ENCODE data around the gene PPM1H.
"Not testable (repeated sequence)": the region's sequence is repeated elsewhere in the genome, so short reads cannot be mapped to it uniquely, and the experiment has no call there.

The PPM1H gene

DNA sequence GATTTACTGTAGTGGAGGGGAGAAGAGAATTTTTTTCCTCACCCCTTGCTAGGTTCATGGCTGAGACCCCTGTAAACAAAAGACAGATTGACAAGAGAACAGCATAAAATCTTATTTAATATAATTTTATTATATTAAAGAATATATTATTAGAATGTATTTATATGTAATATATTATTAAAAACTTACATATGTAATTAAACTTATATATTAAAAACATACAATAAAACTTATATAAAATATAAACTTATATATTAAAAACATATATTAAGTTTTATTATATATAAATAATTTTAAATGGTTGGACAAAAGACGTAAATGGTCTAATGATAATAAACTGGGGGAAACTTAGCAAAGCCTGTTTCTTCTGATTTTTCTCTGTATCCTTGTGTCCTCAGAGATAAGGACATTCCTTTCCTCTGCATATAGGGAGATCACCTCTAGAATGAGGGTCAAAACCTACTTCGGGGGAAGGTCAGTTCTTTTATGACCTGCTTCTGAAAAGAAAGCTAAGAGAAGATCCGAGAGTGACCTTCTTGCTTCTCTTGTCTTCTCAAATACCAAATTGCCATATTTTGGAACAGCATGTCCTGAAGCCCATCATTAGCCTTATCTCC lies 8.9 kb upstream of the PPM1H start:
- no peak for DNase-seq

DNA sequence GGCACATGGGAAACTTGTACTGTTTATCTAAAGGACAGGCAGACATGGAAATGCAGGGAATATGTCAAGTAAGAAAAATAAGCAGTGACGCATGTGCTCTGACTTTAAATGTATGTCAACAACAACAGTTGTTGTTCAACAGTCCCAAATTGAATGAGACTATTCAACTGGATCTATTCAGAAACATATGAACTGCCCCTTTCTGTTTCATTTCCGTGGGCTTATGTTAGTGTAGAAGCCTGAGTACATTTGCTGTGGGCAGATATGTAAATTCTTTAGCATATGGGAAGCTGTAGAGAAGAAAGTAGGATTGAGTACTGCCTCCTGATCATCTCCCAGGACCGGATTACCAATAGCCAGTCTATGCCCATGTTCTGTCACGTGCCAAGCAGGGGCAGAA lies 7.4 kb upstream of the PPM1H start:
- DNase-seq, result not testable (repeated sequence)

DNA sequence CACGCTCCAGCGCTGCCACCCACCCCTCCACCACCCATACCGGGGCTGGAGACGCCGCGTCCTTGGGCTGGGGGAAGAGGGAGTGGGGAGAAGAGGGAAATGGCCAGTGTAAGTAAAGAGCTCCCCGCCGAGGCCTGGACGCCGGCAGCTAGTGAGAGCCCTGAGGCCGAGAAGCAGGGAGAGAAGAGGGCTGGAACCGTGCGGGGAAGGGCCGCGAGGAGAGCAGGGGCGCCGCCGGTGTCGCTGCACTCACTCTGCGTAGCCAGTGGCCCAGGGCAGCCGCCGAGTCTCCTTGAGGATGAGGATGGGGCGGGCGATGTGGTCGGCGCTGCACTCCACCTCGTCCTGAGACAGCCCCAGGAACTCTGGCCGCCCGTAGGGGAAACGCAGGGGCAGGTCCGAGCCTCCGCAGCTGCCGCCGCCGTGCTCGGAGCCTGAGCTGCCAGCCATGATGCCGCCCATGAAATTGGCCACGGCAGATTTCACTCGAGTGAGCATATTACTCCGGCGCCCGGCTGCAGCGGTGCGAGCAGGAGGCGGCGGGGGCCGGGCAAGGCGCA lies 631 bp downstream of the PPM1H start:
- peak; percentile 14 for DNase-seq

DNA sequence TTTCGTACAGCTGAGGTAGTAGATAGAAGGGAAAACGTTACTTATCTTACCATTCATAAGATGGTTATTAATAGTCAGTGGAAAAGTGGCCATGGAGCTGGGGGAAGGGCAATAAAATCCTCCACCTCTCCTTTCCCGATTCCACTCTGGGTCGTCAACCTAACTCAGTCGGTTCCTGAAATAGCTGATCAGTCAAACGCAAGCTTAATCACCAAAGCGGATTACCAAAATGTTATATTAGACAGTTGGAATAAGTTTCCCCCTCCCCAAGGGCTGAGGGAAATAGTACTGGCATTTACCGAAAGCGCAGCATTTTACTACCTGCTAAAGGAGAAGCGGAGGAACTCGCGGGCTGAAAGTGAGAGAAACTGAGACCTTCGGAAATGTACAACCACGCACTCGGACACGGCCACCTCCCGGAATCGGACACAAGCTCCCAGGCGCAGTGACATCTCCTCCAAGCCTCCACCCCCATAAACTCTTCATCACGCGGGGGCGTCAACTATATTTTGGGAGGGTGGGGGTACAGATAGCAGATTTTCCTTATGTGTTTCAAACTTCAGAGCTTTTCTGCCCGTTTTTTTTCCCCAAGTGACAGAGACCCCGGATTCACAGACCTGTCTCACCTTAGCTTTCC lies 1.2 kb downstream of the PPM1H start:
- no peak for DNase-seq

DNA sequence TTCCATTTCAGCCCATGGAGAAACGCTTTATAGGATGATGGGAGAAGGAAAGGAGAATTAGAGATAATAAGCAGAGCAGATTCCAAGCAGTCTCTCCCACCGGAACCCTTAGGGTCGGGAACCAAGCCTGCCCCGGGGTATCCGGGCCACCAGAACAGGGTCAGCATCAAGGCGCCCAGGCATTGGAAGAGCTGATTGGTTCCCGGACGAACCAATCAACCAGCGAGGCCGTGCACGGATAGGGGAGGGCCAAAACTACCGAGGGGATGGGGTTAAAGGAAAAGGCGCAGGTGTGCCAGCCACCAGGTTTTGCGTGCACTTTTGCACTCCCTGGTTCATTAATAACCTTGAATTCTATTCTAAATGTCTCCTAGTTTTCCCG lies 1.7 kb downstream of the PPM1H start:
- DNase-seq, result no peak

DNA sequence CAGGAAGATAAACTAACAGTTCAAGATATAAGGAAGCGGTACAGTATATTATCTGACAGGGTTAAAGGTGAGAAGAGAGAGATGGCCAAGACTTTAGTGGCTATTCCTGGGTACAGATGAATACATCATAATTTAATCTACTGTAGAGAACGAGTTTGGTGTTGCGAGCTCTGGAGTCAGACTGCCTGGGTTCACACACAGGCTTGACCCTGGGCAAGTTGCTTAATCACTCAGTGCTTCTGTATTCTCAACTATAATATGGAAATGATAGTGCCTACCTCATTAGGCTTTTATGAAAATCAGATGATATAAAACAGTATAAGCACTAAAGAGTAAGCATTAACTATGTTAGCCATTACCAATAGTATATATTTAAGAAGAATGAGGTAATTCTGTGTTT lies 3.5 kb downstream of the PPM1H start:
- no peak for DNase-seq

DNA sequence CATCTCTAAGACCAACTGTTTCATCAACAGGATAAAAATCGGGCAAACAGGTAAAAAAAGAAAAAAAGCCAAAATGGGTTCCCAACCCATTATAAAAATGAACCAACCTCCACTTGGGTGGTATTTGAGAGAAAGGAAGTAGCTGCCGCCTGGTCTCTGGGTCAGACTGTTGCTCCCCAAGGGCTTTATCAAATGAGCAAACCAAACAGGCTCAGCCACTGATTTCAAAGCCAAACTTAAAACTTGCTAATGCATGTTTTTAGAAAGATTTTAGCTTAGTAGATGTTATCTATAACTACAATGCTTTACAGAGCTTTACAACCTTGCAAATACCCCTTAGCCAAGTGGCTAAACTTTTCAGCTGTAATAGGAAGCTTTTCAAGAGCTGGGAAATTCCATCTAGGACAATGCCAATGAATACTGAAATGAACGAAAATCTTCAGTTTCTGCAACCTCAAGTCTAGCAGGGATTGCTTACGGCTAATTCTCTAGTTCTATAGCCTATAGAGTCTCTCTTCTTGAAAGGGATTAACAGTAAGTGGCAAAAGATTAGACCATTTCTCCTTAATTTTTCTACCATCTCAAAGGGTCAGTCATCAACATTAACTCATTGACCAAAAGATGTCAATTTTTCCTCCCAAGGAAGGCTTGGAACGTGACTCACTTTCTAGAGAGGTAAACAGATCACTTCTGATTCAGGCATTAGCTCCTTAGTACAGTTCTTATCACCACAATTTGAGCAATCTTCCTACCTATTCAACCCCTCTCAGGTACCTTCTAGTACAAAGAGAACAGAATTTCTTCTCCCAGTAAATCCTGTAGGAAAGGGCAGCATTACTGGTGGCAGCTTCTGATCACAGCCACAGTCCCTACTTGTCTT lies 4.2 kb downstream of the PPM1H start:
- no peak for DNase-seq

DNA sequence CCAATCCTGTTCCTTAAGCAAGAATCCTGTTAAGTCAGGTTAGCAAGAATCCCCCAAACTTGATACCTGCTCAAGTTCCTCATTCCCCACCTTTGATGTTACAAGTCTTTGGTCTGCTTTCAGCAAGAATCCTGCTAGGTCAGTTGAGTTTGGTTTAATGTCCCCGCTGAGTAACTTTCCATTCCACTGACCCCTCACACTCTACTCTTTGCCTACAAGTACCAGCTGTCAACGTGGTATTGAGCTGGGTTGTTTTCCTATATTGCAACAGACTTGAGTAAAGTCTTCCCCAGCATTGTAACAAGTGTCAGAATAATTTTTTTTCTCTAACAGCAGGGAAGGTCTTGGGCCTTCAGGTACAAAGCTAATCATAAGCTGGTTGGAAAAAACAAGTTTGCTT lies 6.3 kb downstream of the PPM1H start:
- DNase-seq, result no peak

DNA sequence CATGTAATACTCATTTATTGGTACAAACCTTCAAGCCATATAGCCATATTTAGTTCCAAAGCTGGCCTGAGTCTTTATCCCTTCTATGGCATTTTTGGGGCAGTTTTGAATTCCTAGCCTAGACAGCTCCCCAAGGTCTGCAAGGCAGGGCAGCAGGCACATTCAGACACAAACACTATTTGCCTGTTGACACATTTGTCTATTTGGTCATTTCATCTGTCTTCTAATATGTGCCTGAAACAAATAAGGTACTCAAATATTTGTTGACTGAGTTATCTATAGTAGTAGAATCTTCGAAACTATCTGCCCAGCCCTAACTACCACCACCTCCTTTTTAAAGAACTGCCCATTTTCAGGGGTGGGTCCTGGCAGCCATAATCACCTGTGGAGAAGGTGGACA lies 9.3 kb downstream of the PPM1H start:
- DNase-seq, result no peak

DNA sequence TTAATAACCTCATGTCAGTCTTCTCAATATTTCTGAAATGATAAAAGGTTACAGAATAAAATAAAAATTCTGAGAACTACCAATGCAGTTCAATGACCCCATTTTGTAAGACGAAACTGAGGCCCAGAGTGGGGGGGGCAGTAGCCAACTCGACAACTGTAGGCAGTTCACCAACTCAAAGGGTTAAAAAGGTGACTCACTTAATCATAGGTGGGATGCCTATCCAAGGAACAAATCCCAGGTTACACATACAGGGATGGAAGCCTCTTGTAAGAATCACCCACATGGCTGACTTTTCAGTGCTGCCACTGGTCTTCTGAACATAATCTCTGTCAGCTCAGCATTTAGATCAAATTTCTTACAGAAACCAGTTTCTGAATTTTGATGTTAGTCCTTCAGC lies 10.9 kb downstream of the PPM1H start:
- no peak for DNase-seq

DNA sequence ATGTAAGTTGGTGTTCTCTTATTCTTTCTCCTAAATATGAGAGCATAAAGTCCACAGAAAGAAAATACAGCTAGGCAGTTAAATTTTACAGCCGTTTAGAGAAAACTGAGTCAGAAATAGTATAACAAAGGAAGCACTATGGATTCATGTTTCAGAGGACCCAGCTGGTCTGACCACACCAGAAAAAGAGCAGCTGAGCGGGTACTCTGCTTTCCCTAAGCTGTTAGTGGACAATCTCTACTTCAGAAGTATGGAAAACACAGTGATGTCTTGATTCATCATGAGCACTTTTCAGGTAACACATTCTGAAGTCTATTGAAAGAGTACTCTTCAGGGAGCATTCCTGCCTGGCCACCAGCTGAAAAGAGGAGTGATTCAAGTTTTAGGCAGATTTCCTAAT lies 12.4 kb downstream of the PPM1H start:
- DNase-seq, result no peak

DNA sequence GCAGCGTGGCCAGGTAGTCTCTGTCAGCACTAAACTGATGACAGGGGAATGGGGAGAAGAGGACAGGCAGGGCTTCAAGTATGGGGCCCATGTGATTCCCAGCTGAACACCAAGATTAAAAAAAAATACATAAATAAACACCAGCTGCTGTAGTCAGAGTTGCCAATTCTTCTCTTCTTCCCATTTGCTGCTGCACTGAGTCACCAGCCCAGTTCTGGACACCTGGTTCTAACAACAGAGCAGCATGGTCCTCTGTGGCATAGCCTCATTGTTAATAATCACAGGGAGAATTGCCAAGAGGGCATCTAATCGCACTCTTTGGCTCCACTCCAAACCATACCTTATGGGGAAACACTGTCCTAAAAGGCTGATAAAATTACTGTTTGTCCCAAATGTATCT lies 15.1 kb downstream of the PPM1H start:
- no peak for DNase-seq

DNA sequence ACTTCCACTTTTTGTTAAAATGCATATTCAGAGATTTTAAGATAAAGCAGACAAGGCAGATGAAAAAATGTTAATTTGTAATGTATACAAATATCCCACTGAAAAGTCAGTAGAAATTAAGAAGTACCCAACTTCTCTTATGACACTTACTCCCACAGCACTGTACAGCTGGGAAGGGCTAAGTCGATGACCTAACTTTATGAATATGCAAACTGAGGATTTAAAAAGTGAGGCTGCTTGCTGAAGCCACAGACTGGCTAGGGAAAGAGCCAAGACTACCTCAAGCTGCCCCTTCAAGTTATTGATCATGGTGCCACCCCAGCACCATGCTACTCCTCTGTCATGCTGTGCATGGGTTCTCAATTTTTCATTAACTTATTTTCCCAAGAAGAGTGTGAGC lies 17.0 kb downstream of the PPM1H start:
- DNase-seq, result no peak

DNA sequence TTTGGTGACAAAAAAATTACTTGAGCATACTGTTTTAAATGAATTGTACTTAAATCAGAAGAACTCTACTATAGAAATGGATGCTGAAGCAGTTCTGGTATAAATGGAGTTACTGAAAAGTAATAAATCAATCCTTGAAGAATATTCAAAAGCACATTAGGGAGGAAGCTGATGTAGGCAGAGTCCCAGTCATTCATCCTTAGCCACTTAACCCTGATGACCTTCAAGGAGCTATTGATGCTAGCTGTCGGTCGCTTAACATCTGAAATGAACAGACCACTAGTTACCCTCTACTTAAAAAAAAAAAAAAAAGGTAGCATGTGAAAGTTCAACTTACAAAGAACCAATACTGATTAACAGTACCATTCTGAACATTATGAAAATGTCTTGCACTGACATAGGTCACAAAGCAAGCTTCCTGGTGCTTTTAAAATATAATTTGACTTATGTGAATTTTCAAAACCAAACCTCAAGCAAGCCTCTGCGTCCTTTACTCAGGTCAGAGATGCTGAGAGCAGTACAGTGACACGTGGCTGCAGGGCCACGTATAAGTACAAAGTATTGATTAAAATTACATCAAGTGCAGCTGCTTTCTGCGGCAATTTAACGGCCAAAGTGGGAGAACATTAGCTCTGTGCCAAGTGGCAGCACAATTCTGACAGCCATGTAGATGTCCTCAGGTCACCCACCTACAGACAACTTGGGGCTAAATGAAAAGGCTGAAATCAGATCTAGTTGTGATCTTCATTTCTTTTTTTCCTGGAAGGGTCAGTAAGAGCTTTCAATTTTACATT lies 18.1 kb downstream of the PPM1H start:
- no peak for DNase-seq

DNA sequence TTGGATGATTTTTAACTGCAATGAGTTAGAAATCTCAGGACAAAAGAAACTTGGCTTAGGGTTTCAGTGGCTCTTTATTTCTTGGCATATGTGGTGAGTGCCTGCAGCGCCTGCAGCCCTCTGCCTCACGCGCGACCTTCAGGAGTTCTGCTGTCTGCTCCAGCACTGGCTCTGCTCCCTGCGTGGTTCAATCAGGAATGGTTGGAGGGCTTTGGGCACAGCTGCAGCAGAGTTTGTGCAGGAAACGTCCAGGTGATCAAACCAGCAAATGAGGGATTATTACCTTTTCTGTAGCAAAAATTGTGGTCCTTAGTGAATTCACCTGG lies 19.8 kb downstream of the PPM1H start:
- DNase-seq, result no peak

DNA sequence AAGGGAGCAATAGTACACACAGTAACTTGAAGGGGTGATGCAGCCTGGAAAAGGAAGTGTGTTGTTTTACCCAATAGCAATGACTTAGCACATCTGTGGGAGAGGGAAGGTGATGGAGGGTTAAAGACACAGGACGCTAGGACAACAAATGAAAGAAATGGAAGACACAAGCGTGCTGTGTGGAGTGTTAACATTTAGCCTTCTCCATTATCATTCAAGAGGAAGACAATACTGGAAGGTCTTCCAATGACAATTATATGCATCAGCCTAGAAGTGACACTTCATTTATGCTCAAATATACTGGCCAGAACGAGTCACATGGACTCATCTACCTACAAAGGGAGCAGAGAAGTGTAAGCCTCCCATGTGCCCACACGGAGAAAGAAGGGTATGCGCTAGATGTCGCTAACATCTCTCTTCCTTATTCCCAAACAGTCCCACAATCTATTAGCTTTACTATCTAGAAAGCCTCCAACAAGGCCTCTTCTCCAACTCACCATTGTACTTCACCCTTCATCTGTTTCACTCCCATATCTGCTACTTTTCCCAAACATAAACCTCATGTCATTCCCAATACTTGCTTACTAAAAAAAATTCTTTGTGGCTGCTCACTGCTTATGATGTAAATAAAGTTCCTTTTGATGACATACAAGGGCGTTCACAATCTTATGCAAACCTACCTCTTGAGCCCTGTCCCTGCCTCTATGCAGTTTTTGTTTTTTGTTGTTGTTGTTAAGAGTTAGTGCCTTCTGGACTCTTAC lies 20.3 kb downstream of the PPM1H start:
- no peak for DNase-seq

DNA sequence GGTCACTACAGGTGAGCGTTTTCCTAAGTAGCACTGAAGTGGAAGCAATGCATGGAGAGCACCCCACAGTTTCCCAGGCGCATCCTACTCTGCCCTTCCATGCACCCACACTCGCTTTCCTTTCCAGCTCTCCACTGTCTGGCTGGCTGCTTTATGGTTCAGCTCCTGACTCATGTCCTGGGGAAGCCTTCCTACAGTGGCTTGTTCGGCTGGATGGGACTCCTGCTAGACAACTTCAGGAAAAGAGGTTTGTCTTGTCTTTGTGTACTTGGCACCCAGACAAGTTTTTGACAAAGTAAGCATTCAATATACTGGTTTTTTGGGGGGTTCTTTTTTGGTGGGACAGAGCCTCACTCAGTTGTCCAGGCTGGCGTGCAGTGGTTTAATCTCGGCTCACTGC lies 21.6 kb downstream of the PPM1H start:
- DNase-seq, result no peak

DNA sequence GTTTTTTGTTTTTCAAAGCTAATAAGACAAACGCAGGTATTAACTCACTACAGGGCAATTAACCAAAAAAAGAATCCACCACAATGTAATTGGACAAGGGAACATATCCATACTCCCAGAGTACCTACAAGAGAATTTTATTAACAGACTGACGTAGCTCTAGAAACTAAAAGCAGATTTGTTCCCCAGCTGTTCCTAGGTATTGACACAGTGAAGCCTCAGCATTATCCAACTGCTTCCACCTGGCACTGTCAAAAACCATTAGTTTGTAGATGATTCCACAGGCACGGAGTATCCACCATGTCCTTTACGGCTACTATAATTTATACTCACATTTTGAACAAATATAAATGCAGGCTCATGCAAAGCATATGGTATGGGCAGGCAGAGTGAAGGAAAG lies 22.3 kb downstream of the PPM1H start:
- no peak for DNase-seq

DNA sequence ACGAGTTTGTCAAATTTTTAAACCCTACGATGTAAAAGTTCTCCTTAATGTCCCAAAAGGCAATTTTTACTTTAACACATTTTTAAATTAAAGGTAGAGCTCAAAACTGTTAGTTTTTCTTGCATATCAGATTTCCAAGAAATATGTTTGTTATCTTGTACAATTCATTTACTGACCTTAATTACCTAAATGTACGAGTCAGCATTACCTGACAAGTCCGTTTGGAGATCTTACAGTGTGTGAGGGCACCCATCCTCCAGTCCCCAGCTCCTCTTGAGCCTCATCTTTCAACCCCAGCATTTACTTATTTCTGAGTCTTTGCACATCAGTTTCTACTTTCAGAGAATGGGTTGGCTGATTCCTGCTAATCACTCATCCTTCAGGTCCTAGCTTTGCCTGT lies 23.7 kb downstream of the PPM1H start:
- DNase-seq, result no peak

DNA sequence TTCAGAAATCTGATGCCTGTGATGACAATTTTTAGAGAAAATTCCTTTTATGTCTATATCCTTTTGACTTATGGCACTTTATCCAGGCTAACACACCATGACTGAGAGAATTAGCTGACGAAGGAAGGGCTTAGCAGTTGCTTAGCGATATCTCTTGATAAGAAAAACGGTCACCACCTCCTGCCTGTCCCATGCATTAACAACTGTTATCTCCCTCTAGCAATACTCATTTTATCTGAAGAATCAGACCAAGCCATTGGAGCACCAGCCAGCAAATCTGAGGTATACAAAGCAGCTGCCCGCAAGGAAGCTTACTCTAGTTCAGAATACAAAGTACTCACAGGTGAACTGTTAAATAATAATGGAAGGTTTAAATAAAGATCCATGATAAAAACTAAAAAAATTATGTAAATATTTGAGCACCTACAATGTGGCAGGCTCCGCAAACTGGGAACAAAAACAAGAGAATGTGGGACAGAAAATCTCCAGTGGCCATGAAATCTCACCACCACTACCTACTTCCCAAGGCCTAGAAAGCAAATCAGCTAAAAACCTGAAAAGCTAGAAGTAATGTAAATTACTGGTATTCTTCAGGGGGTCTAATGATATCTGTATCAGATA lies 24.3 kb downstream of the PPM1H start:
- no peak for DNase-seq

DNA sequence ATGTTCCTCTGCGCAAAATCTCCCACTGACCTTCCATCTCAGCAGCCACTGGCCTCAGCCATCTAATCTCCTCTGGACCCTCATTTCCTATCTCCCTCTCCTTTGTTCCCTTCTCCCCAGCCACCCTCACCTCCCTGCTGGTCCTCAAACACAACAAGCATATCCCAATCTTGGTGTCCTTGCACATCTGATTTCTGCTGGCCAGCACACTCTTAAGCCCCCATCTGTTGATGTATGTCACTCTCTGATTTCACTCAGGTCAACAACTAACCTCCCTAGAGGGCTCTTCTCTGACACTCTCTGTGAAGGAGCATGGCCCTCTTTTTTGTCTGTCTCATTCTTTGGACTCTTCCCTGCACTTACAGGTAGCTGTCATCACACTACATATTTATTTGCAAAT lies 25.6 kb downstream of the PPM1H start:
- DNase-seq, result no peak

DNA sequence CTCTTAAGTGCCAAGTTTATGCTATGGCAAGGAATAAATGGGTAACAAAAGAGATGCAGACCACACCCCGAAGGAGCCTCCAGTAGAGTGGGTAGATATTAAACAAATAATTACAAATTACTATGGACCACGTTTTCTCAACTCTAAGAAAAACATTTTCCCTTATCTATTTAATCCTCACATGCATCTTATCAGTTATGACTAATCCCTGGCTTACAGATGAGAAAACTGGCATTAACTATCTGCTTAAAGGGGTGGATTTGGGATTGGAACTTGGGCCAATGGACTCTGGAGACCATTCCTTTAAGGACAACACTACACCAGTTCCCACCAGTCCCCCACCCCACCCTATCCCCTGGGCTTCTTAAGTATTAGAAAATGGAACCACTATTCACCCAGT lies 26.3 kb downstream of the PPM1H start:
- no peak for DNase-seq

All from fibroblast of skin of right biceps (primary cell).